B cell (primary cell): ENCODE results near the gene DCTPP1. TPM values are rescaled to one million over a fixed set of nuclear protein-coding genes. Genes with fewer than 3 reads are reported as not detected.

Source experiments
- ATAC-seq: fragments of 200-7000 bp; cut with Tn5 transposase; one replicate; pipeline ENCODE4 v1.10.0; 2021; ENCODE audit warnings: low read depth, mild to moderate bottlenecking, moderate number of reproducible peaks, moderate library complexity
- CTCF ChIA-PET: fragments of 350-600 bp; sonication (Branson Sonifier 250); formaldehyde crosslinking; loops from one replicate; lab custom pipeline; 2021; ENCODE audit warnings: antibody characterized with exemption, inconsistent platforms; lab: Charles Lee
- POLR2A ChIA-PET: fragments of 350-600 bp; sonication (Branson Sonifier 250); formaldehyde crosslinking; loops from one replicate; lab custom pipeline; 2021; ENCODE audit warnings: antibody characterized with exemption; lab: Charles Lee
- DNase-seq: peaks from one replicate; pipeline ENCODE4 v3.0.0; 2013
- H2AFZ ChIP-seq: 2 replicates; pipeline ENCODE4 v1.6.1; 2012; ENCODE audit warnings: mild to moderate bottlenecking, low read depth, low read length; ENCODE audit not compliant: insufficient read depth, poor library complexity, severe bottlenecking
- H3K27ac ChIP-seq, 2 donors: 1 replicate in 1 of 2; 2 replicates in 1 of 2; pipeline ENCODE4 v1.5.1; 2012 to 2013; ENCODE audit warnings: low read length in 2 of 2, mild to moderate bottlenecking in 2 of 2, moderate library complexity in 1 of 2
- H3K27me3 ChIP-seq, 4 experiments: fragments of 200-600 bp in 1 of 4; sonication (generic) in 1 of 4; replicated peaks in 1 of 4; 1 replicate in 2 of 4; 2 replicates in 2 of 4; pipeline versions ENCODE4 v1.6.1 to v1.7.0; 2013 to 2016; ENCODE audit warnings: low read length in 3 of 4, mild to moderate bottlenecking in 2 of 4, mixed read lengths in 1 of 4, moderate library complexity in 1 of 4; ENCODE audit not compliant: insufficient read depth in 4 of 4, control insufficient read depth in 3 of 4; ENCODE audit errors: control extremely low read depth in 1 of 4
- H3K36me3 ChIP-seq, 2 experiments: replicated peaks in 1 of 2; 1 replicate in 1 of 2; 2 replicates in 1 of 2; pipeline versions ENCODE4 v1.6.1 to v1.7.1; 2013; ENCODE audit warnings: low read length in 1 of 2; ENCODE audit not compliant: insufficient read depth in 2 of 2, control insufficient read depth in 1 of 2; ENCODE audit errors: control extremely low read depth in 1 of 2, extremely low read depth in 1 of 2
- H3K4me1 ChIP-seq, 2 donors: fragments of 200-600 bp in 1 of 2; sonication (generic) in 1 of 2; 1 replicate in 1 of 2; 2 replicates in 1 of 2; pipeline versions ENCODE4 v1.5.1 to v1.6.1; 2013 to 2017; ENCODE audit warnings: low read length in 2 of 2; ENCODE audit not compliant: control insufficient read depth in 2 of 2, insufficient read depth in 2 of 2
- H3K4me2 ChIP-seq: replicated peaks from 2 replicates; pipeline ENCODE3; 2012; ENCODE audit warnings: mild to moderate bottlenecking, low read depth, low read length; ENCODE audit not compliant: poor library complexity, severe bottlenecking
- H3K4me3 ChIP-seq, 5 experiments: fragments of 200-600 bp in 1 of 5; sonication (generic) in 1 of 5; 1 replicate in 3 of 5; 2 replicates in 2 of 5; pipeline versions ENCODE4 v1.5.1 to v1.7.0; 2011 to 2016; ENCODE audit warnings: low read length in 4 of 5, mild to moderate bottlenecking in 4 of 5, low read depth in 2 of 5, control low read depth in 1 of 5, moderate library complexity in 1 of 5; ENCODE audit not compliant: insufficient read depth in 1 of 5; ENCODE audit errors: control extremely low read depth in 1 of 5, extremely low read depth in 1 of 5
- H3K79me2 ChIP-seq: fragments of 200-600 bp; sonication (generic); one replicate; pipeline ENCODE4 v1.6.0; 2016; ENCODE audit warnings: low read length; ENCODE audit not compliant: control insufficient read depth, insufficient read depth
- H3K9ac ChIP-seq: fragments of 200-600 bp; sonication (generic); 2 replicates; pipeline ENCODE4 v1.6.1; 2017; ENCODE audit warnings: mild to moderate bottlenecking, low read length, moderate library complexity
- H3K9me3 ChIP-seq, 3 donors: one replicate each; pipeline versions ENCODE4 v1.6.1 to v1.7.1; 2013; ENCODE audit warnings: low read length in 2 of 3; ENCODE audit not compliant: control insufficient read depth in 2 of 3, insufficient read depth in 1 of 3; ENCODE audit errors: control extremely low read depth in 1 of 3
- H4K20me1 ChIP-seq: 2 replicates; pipeline ENCODE4 v1.6.0; 2012; ENCODE audit warnings: mild to moderate bottlenecking, low read length; ENCODE audit not compliant: insufficient read depth, control insufficient read depth, poor library complexity, severe bottlenecking
- H3K27ac Mint-ChIP-seq: one replicate; pipeline ENCODE4 v1.8.0; 2021; ENCODE audit warnings: mixed read lengths
- H3K27me3 Mint-ChIP-seq: one replicate; pipeline ENCODE4 v1.8.0; 2021; ENCODE audit warnings: mixed read lengths
- H3K4me1 Mint-ChIP-seq: one replicate; pipeline ENCODE4 v1.8.0; 2021; ENCODE audit warnings: mixed read lengths
- H3K4me3 Mint-ChIP-seq: one replicate; pipeline ENCODE4 v1.8.0; 2021; ENCODE audit warnings: mixed read lengths
- H3K9me3 Mint-ChIP-seq: one replicate; pipeline ENCODE4 v1.8.0; 2022; ENCODE audit warnings: mixed read lengths; ENCODE audit not compliant: insufficient read depth
- CTCF ChIP-seq: fragments of 200-600 bp; IDR thresholded peaks from one replicate; pipeline ENCODE4 v1.8.0; 2022; ENCODE audit warnings: antibody characterized with exemption, mild to moderate bottlenecking
- EZH2 ChIP-seq: IDR thresholded peaks from 2 replicates; pipeline ENCODE4 v1.6.1; 2012; ENCODE audit warnings: borderline replicate concordance, low read depth, mild to moderate bottlenecking, moderate library complexity, low read length; ENCODE audit not compliant: insufficient read depth, poor library complexity, severe bottlenecking
- WGBS: methylation state at CpG from one replicate; pipeline ENCODE4 v1.1.5; 2013; ENCODE audit warnings: missing lambda C conversion rate; ENCODE audit not compliant: insufficient coverage; 5-methylcytosine and 5-hydroxymethylcytosine counted together
- intact Hi-C: fragments of 100-400 bp; cut with micrococcal nuclease; formaldehyde crosslinking; loops from one replicate; pipeline ENCODE4 v1.10.0; 2022
- polyA plus RNA-seq: library from polyadenylated mRNA; depleted of rRNA; stranded (reverse); fragments of >200 nt; gene quantifications from 2 replicates; pipeline ENCODE4 v1.2.3, GENCODE V29; 2012
- total RNA-seq, 2 donors: library from RNA; stranded (reverse); fragments of 120-200 nt in 1 of 2; gene quantifications; 1 replicate in 1 of 2; 2 replicates in 1 of 2; pipeline versions ENCODE4 v1.2.3 to v1.2.4, GENCODE V29; 2013 to 2022

DCTPP1 gene
- total and polyA plus RNA-seq, 2 donors (not counting 1 experiment from before 2014, with no cell fraction given) = 25.0 to 30.3 TPM

GRCh38 chr16:30397776-30398660, 31.8 kb downstream of the DCTPP1 start:
- CTCF ChIA-PET = interaction anchor here (0.7 to 5.0 kb wide), 3 partner anchors 11 to 200 kb away, joined by 3 to 65 read pairs (median 5); partner anchors contain the start of genes SEPTIN1 and ZNF771
- peaks cover 30% of the 10 kb centered on the region for H3K79me2 ChIP-seq
- H4K20me1 ChIP-seq = peaks cover 25% of the 10 kb centered on the region
- Mint-ChIP-seq H3K27me3 (peaks cover 4% of the 10 kb centered on the region), H3K9me3 (no peaks in the 10 kb centered on the region), H3K27ac (no peak overlapping the region), H3K4me1 (peaks cover 30% of the 10 kb centered on the region), H3K4me3 (no peak overlapping the region)
- POLR2A ChIA-PET = interaction anchor here (1.4 to 4.7 kb wide), 2 partner anchors 9 to 16 kb away, joined by 4 to 51 read pairs; partner anchors contain the start of genes SEPTIN1 and ZNF771
- TF ChIP-seq CTCF (no peak), EZH2 (no peak)
- ATAC-seq (no peak), DNase-seq (no peak)
- no peak overlapping the region for H2AFZ ChIP-seq
- H3K9me3 ChIP-seq = no peaks in the 10 kb centered on the region
- H3K36me3 ChIP-seq = peaks cover 0 to 16% of the 10 kb centered on the region in 2 experiments
- peaks cover 16 to 39% of the 10 kb centered on the region in 2 donors for H3K4me1 ChIP-seq
- H3K27ac ChIP-seq = no peak overlapping the region
- WGBS = 96% methylated on average over 42 of the region's 42 CpGs
- intact Hi-C loops = loop anchor here (10.0 kb wide), 1 partner anchor 533 kb away; the partner anchor contains the start of gene CDIPT
- no peak overlapping the region for H3K4me2 ChIP-seq
- H3K9ac ChIP-seq = no peak overlapping the region
- H3K27me3 ChIP-seq = no peaks in the 10 kb centered on the region
- no peak overlapping the region for H3K4me3 ChIP-seq
